BLaER1 treated with 17β-estradiol and CSF1 and Interleukin-3, amounts not matched to agents 10 nM and 100 nM (cell line): ENCODE results near the gene ENDOV.

Source experiments
- H3K27ac ChIP-seq, 11 experiments: shearing (Covaris generic); formaldehyde crosslinking; 2 replicates each; pipeline ENCODE4 v1.8.1; 2022
- H3K27me3 ChIP-seq, 11 experiments: shearing (Covaris generic); formaldehyde crosslinking; 2 replicates each; pipeline ENCODE4 v1.8.1; 2022
- H3K36me3 ChIP-seq, 11 experiments: shearing (Covaris generic); formaldehyde crosslinking; 2 replicates each; pipeline ENCODE4 v1.8.1; 2022
- H3K4me1 ChIP-seq, 10 experiments: shearing (Covaris generic); formaldehyde crosslinking; 2 replicates each; pipeline ENCODE4 v1.8.1; 2022
- H3K4me2 ChIP-seq, 11 experiments: shearing (Covaris generic); formaldehyde crosslinking; 2 replicates each; pipeline ENCODE4 v1.8.1; 2022
- H3K4me3 ChIP-seq, 10 experiments: shearing (Covaris generic); formaldehyde crosslinking; 2 replicates each; pipeline ENCODE4 v1.8.1; 2022
- H3K9ac ChIP-seq, 11 experiments: shearing (Covaris generic); formaldehyde crosslinking; 2 replicates each; pipeline ENCODE4 v1.8.1; 2022
- H3K9me3 ChIP-seq, 11 experiments: shearing (Covaris generic); formaldehyde crosslinking; replicated peaks in 1 of 11; 2 replicates each; pipeline ENCODE4 v1.8.1; 2022
- H4K20me1 ChIP-seq, 11 experiments: shearing (Covaris generic); formaldehyde crosslinking; 2 replicates each; pipeline ENCODE4 v1.8.1; 2022
- Cebpa-rat ChIP-seq, 11 experiments: shearing (Covaris generic); IDR thresholded peaks; 2 replicates each; pipeline ENCODE4 v1.8.1; 2022

ENDOV gene

DNA sequence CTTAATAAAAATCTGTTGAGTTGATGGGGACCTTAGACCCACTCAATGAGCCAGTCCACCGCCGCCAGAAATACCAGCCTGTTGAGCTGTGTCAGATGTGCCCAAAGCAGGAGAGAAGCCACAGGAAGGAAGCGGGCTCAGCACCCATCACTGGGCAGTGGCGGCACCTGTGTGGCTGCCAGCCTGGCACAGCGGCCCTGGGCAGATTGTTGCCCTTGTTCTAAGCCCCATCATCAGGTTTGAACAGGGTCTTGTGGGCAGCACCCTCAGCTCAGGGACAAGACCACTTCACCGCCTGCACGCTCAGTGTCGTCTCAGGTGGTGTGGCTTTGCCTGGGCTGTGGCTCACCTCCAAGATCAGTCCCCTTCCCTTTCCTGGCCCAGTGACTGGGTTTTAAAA, 9.3 kb downstream of the ENDOV start:
- no peaks in the 10 kb centered on the region for H3K9me3 ChIP-seq
- peak overlapping the region in 1 of 10 experiments; percentile 4; a peak in 2 of 20 replicates for H3K4me3 ChIP-seq
- H3K4me2 ChIP-seq = peak overlapping the region; percentile 23 to 97 (median 83); a peak in 21 of 22 replicates
- no peak for TF ChIP-seq Cebpa-rat (IDR thresholded peaks at IDR 0.05)
- 0 out of 22 replicates have a peak overlapping the region, but pooled peaks of 1 of the 11 experiments have one; percentile 11 for H3K27ac ChIP-seq
- H3K27me3 ChIP-seq = peaks cover 0 to 29% (median 0%) of the 10 kb centered on the region in 11 experiments; a peak in 8 of 22 replicates
- peak overlapping the region in 4 of 11 experiments; percentile 1 to 50 (median 36); a peak in 6 of 22 replicates for H3K9ac ChIP-seq
- peaks cover 0 to 94% (median 34%) of the 10 kb centered on the region in 11 experiments; a peak in 19 of 22 replicates for H4K20me1 ChIP-seq
- peaks cover 0 to 10% (median 0%) of the 10 kb centered on the region in 11 experiments; a peak in 3 of 22 replicates for H3K36me3 ChIP-seq
- H3K4me1 ChIP-seq = peaks cover 28 to 62% (median 57%) of the 10 kb centered on the region in 10 experiments

DNA sequence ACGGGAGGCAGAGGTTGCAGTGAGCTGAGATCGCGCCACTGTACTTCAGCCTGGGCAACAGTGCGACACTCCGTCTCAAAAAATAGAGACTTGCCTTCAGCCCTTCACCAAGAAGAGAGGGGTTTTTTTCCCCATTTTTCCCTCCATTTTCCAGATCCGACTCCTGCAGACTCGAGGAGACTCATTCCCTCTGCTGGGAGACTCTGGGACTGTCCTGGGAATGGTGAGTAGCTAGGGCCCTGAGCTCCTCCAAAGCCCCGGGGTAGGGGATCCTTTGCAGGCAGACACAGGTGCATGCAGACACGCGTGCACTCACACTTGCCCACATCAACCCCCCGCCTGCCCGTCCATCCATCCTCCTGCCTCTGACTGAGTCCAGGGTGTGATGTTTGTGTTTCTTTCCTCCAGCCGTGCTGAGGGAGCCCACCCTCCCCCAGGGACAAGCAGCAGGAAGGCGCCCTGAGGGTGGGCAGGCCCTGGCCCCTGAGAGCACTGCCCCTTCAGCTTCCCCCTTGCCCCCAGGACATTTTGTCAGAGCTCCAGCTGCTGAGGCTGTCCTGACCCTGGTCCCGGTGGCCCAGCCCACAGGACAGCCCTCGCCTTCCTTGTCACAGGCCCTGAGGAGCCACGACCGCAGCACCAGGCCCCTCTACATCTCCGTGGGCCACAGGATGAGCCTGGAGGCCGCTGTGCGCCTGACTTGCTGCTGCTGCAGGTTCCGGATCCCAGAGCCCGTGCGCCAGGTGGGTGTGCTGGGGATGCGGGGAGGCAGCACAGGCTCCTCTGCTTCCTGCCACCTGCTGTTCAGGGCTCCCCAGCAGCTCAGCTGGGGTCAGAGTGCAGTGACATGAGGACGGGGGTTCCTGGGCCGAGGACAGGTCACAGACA, 10.2 kb downstream of the ENDOV start:
- peak overlapping the region in 6 of 11 experiments; percentile 2 to 50 (median 34); a peak in 6 of 22 replicates for H3K9ac ChIP-seq
- H3K27ac ChIP-seq = 0 out of 22 replicates have a peak overlapping the region, but pooled peaks of 1 of the 11 experiments have one; percentile 11
- peaks cover 28 to 62% (median 57%) of the 10 kb centered on the region in 10 experiments for H3K4me1 ChIP-seq
- H3K9me3 ChIP-seq = no peaks in the 10 kb centered on the region
- H3K4me3 ChIP-seq = peak overlapping the region in 1 of 10 experiments; percentile 22; a peak in 1 of 20 replicates
- peaks cover 0 to 2% (median 0%) of the 10 kb centered on the region in 11 experiments; a peak in 1 of 22 replicates for H3K36me3 ChIP-seq
- TF ChIP-seq Cebpa-rat (IDR thresholded peaks at IDR 0.05) = no peak
- H3K27me3 ChIP-seq = peaks cover 0 to 29% (median 0%) of the 10 kb centered on the region in 11 experiments; a peak in 8 of 22 replicates
- peak overlapping the region in 10 of 11 experiments; percentile 30 to 97 (median 84); a peak in 18 of 22 replicates for H3K4me2 ChIP-seq
- H4K20me1 ChIP-seq = peaks cover 0 to 93% (median 34%) of the 10 kb centered on the region in 11 experiments; a peak in 17 of 22 replicates

DNA sequence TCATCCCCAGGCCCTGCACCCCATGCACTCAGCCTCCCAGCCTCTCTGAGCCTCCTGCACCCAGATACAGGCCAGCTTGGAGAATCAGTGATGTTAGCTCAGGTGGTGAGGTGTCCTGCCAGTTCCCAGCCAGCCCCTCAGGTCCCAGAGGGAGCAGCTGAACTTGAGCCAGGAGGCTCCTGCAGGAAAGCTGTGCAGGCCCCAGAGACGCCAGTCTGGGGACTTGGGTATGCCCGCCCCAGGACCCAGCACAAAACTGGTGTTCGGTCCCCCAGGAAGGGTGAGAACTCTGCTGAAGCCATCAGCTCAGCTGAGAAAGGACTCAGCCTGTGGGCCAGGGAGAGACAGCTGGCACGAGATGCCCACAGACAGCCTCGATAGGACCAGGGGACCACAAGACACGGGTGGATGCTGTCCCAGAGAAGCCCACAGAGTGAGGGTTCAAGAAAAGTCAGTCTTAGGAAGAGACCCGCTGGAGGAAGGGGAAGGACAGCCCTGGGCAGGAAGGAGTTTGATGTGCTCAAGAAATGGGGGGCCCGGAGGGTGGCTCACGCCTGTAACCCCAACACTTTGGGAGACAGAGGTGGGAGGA, 11.0 kb downstream of the ENDOV start:
- peak overlapping the region in 9 of 11 experiments; percentile 73 to 97 (median 86); a peak in 17 of 22 replicates for H3K4me2 ChIP-seq
- TF ChIP-seq Cebpa-rat (IDR thresholded peaks at IDR 0.05) = no peak

DNA sequence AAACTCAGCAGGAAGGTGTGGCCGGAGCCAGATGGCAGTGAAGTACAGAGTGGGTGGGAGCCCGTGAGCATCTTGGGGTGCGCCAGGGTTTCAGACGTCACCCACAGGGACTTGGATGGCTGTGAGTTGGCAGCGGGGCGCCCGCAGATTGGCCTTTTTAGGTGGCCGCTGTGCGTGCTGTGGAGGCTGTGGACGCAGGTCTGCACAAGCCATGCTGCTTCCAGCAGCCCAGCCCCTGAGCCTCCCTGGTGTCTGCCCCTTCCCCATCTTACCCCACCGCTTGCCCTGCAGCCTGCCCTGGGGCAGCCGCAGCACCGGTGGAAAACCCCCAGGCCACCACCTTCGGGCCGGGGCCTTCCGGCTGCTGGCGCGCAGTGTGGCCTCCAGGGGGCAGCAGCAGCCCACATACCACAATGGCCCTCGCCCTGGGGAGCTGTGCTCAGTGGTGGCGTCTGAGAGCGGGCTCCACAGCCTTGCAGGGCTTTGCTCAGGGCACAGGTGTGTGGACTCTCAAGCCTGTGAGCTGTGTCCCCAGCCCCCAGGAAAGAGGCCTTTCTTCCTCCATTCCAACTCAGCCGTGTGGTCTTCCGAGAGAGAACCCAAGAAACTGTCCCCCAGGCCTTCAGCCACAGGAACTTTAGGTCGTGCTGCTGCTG, 11.8 kb downstream of the ENDOV start:
- Histone ChIP-seq H3K27me3 (peaks cover 0 to 29% (median 0%) of the 10 kb centered on the region in 11 experiments; a peak in 8 of 22 replicates), H4K20me1 (peaks cover 0 to 88% (median 34%) of the 10 kb centered on the region in 11 experiments; a peak in 18 of 22 replicates), H3K4me2 (peak overlapping the region in 10 of 11 experiments; percentile 44 to 97 (median 65); a peak in 17 of 22 replicates), H3K27ac (no peak overlapping the region), H3K36me3 (no peaks in the 10 kb centered on the region), H3K4me3 (no peak overlapping the region), H3K9me3 (no peaks in the 10 kb centered on the region), H3K4me1 (peaks cover 28 to 59% (median 54%) of the 10 kb centered on the region in 10 experiments), H3K9ac (peak overlapping the region in 2 of 11 experiments; percentile 27 to 50; a peak in 1 of 22 replicates)
- TF ChIP-seq Cebpa-rat (IDR thresholded peaks at IDR 0.05) = no peak

More for the DNA sequence above, 11.0 kb downstream of the ENDOV start:
- Histone ChIP-seq H3K9me3 (no peaks in the 10 kb centered on the region), H3K27ac (no peak overlapping the region), H4K20me1 (peaks cover 0 to 89% (median 34%) of the 10 kb centered on the region in 11 experiments; a peak in 18 of 22 replicates), H3K36me3 (no peaks in the 10 kb centered on the region), H3K9ac (peak overlapping the region in 4 of 11 experiments; percentile 6 to 50 (median 34); a peak in 2 of 22 replicates), H3K27me3 (peaks cover 0 to 29% (median 0%) of the 10 kb centered on the region in 11 experiments; a peak in 8 of 22 replicates), H3K4me1 (peaks cover 28 to 62% (median 57%) of the 10 kb centered on the region in 10 experiments), H3K4me3 (no peak overlapping the region)

DNA sequence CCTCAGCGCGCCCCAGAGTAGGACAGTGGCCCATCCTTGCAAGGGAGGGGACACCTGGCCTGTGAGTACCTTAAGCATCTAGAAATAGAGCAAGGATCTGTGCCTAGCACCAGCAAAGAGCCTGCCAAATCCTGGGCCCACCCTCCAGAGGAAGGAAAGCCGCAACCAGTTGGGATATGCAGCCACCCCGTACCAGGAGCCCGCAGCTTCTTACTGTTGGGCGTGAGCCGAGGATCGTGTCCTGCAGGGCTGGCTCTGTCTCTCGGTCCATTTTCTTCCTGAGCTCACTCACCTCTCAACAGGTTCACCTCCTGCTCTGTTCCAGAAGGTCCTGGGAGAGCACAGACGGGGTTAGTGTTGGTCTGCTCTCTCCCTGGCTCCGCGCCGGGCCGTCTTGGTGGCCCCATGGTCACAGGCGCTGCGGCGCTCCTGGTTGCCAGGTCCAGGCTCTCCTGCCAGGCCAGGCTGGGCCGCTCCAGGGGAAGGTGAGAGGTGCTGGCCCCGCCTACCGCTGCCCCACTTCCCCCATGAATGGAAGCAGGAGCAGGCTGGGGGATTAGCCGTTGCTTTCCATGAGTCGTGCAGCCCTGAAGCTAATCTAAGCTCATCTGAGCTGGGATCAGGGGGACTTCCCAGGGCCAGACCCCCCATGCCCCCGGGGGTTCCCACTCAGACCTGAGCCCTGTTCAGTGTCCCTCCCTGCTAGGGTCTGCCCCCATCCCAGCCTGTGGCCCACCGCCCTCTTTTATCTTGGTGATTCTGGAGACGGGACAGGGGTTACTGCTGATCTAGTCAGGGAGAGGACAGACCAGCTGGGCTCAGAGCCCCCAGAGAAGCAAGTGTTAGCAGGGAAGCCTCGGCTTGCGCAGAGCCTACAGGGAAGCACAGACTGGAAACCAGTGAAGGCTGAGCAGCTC, 12.7 kb downstream of the ENDOV start:
- TF ChIP-seq Cebpa-rat (IDR thresholded peaks at IDR 0.05) = no peak
- H3K36me3 ChIP-seq = no peaks in the 10 kb centered on the region
- H3K4me3 ChIP-seq = no peak overlapping the region
- H3K4me2 ChIP-seq = peak overlapping the region in 7 of 11 experiments; percentile 25 to 97 (median 86); a peak in 10 of 22 replicates
- 0 out of 22 replicates have a peak overlapping the region, but pooled peaks of 1 of the 11 experiments have one; percentile 9 for H3K9ac ChIP-seq
- H3K9me3 ChIP-seq = no peaks in the 10 kb centered on the region
- peaks cover 28 to 50% (median 47%) of the 10 kb centered on the region in 10 experiments for H3K4me1 ChIP-seq
- H3K27ac ChIP-seq = no peak overlapping the region
- H4K20me1 ChIP-seq = peaks cover 0 to 89% (median 33%) of the 10 kb centered on the region in 11 experiments; a peak in 18 of 22 replicates
- H3K27me3 ChIP-seq = peaks cover 0 to 29% (median 0%) of the 10 kb centered on the region in 11 experiments; a peak in 8 of 22 replicates

GRCh38 chr17:80428363-80428762, 13.4 kb downstream of the ENDOV start:
- H3K27me3 ChIP-seq = peaks cover 0 to 29% (median 0%) of the 10 kb centered on the region in 11 experiments; a peak in 8 of 22 replicates
- H3K4me3 ChIP-seq = no peak overlapping the region
- H3K9ac ChIP-seq = no peak overlapping the region; a peak in 1 of 22 replicates
- peaks cover 21 to 43% (median 39%) of the 10 kb centered on the region in 10 experiments for H3K4me1 ChIP-seq
- H4K20me1 ChIP-seq = peaks cover 0 to 91% (median 33%) of the 10 kb centered on the region in 11 experiments; a peak in 18 of 22 replicates
- TF ChIP-seq Cebpa-rat (IDR thresholded peaks at IDR 0.05) = no peak
- H3K36me3 ChIP-seq = no peaks in the 10 kb centered on the region
- no peaks in the 10 kb centered on the region for H3K9me3 ChIP-seq
- no peak overlapping the region for H3K4me2 ChIP-seq
- no peak overlapping the region for H3K27ac ChIP-seq

DNA sequence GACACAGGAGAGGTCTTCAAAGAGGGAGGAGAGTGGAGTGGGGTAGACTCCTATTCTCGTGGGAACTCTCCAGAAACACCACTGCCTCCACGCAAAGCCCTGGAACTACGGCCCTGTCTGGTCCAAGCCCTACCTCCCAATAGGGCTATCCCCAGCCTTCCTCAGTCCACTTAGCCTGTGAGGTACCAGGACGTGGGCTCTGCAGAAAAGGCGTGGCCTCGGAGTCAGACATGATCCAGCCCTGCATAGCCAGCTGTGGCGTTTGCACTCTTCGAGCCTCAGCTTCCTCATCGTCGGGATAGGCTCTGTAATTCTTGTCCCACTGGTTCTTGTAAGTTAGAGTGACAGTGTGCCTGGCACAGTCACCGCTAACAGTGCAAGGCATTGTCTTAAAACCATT, 13.8 kb downstream of the ENDOV start:
- Histone ChIP-seq H3K4me3 (no peak overlapping the region), H3K4me1 (peaks cover 17 to 39% (median 35%) of the 10 kb centered on the region in 10 experiments), H3K4me2 (no peak overlapping the region), H3K36me3 (no peaks in the 10 kb centered on the region), H3K9me3 (no peaks in the 10 kb centered on the region), H3K27ac (no peak overlapping the region), H4K20me1 (peaks cover 0 to 88% (median 29%) of the 10 kb centered on the region in 11 experiments; a peak in 18 of 22 replicates), H3K9ac (no peak overlapping the region), H3K27me3 (peaks cover 0 to 26% (median 0%) of the 10 kb centered on the region in 11 experiments; a peak in 8 of 22 replicates)
- TF ChIP-seq Cebpa-rat (IDR thresholded peaks at IDR 0.05) = no peak
